GM18951 (cell line): ENCODE measurements around the gene FBXO24.

Source experiments
- POLR2A ChIP-seq: IDR thresholded peaks from 4 replicates; pipeline ENCODE4 v1.6.1; 2011; ENCODE audit warnings: mild to moderate bottlenecking; ENCODE audit not compliant: insufficient read length, insufficient read depth; ENCODE audit errors: extremely low read depth
- in situ Hi-C: fragments of 300-500 bp; cut with MboI; formaldehyde crosslinking; loops from one replicate; pipeline ENCODE4 v1.12.0; 2022; ENCODE audit warnings: low sequenced_read_pairs, mixed read lengths, inconsistent platforms; ENCODE audit not compliant: unreplicated experiment

The FBXO24 gene

GRCh38 chr7:100565133-100565571, 21.0 kb upstream of the FBXO24 start:
- no peak for TF ChIP-seq POLR2A
- in situ Hi-C loops = no loop called here

DNA sequence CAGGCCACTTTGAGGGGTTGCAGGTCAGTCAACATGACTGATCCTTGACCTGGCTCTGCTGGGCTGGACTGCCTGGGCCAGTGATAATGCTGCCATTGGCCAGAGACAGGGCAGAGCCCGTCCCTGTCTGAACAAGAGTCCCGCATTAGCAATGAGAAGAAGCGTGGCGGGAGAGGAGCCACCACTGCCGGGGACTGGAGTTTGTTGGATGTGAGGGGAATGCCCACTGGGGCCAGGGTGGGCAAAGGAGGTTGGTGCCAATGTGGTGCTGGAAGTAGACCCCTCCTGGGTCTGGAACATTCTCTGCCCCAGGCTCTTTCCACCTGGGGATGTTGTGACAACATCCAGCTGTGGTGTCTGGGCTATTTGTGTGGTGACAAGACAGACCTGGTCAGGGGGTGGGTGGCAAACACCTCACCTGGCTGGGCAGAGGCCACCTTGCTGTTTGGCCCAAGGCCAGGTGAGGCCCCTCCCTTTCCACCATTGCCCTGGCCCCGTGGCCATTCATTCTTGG, 20.1 kb upstream of the FBXO24 start:
- TF ChIP-seq POLR2A = no peak
- in situ Hi-C loops = no loop called here

DNA sequence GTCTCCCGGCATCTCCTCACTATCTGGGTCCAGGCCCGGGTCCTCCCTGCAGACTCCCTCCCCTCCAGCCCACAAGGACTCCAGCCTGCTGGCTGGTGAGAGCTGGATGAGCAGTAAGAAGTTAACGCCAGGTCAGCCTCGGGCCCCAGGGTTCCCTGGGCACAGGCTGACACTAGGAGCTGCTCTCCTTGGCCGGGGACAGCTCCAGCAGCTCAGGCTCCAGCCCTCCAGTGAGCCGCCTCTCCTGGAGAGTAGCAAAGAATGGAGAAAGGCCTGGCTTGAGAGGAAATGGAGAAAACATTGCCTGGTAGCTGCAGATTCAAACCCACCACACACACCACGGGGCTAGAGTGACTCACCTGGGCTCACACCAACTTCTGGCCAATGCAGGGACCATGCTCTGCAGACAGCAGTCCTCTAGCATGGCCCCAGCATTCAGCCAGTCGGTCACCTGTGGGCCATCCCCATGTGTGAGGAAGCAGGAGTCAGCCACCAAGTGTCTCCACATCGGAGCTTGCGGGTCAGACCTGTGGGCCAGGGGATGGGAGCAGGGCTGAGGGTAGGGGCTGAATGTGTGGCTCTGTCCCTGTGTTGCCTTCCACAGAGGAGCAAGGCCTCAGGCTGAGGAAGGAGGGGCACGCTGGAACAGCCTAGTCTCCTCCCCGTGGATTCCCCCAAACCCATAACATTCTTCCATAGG, 18.9 kb upstream of the FBXO24 start:
- in situ Hi-C loops = no loop called here

DNA sequence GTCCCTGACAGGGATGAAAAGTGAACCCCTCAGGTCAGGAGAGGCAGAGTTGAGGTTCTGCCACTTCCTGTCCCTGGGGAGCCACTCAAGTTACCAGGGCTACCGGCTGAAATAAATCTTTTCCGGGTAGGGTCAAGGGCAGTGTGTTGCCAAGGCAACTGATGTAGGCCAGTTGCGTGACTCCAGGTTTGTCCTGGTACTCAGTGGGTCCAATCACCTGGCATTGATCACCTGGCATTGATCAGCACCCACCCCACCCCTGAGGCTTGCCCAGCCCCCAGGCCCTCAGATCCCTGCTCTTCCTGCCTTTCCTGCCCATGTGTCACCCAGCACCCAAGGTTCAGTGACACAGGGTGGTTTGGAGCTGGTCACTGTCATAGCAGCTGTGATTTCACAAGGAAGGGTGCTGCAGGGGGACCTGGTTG, 18.4 kb upstream of the FBXO24 start:
- in situ Hi-C loops = no loop called here
- TF ChIP-seq POLR2A = peak; percentile 20

More for the DNA sequence above, 18.9 kb upstream of the FBXO24 start:
- TF ChIP-seq POLR2A = no peak

- in situ Hi-C loops = no loop called here
- TF ChIP-seq POLR2A = peak; percentile 8
Measured at GRCh38 chr7:100568176-100568895, 17.8 kb upstream of the FBXO24 start.

DNA sequence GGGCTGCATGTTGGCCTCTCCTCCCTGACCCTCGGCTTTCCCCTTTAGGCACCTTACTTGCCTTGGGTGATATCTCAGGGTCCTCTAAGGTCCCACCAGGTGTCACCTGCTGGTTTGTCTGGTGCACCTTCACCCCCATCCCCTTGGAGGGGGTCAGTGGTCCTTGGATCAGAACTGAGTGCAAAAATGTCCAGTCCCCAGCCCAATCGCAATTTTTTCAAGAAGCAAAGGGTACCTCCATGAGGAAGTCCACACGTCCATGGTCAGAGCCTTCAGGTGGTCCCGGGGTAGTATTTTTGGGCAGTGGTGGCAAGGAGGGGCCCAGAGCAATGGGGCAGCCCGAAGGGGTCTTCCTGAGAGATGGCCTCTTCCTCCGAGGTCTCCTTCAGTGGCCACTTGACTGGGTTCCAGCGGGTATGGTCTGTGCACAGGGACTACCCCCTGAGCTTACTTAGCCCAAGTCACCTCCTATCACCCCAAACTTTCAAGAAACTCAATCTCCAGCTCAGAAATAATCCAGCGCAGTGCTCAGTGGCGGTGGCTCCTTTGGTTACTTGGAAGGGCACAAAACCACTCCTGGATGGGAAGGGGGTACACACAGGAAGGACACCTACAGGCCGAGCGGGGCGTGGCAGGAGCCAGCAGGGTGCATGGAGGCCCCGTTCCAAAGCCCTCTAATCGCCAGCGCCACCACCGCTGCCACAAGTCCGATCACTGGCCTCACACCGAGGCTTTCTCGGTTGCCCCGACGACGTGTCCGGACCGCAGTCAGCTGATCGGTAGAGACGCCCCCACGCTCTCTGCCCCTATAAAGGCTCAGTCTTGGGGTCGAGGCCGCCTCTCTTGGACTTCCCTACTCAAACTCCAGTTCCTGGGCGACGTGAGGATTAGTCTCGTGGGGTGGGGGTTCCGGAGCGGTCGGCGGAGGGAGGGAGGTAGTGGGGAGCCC, 17.0 kb upstream of the FBXO24 start:
- no peak for TF ChIP-seq POLR2A
- in situ Hi-C loops = no loop called here

GRCh38 chr7:100570954-100571828, 14.9 kb upstream of the FBXO24 start:
- TF ChIP-seq POLR2A = no peak
- in situ Hi-C loops = no loop called here

- in situ Hi-C loops = no loop called here
- no peak for TF ChIP-seq POLR2A
Measured at GRCh38 chr7:100571829-100572116, 14.4 kb upstream of the FBXO24 start.

DNA sequence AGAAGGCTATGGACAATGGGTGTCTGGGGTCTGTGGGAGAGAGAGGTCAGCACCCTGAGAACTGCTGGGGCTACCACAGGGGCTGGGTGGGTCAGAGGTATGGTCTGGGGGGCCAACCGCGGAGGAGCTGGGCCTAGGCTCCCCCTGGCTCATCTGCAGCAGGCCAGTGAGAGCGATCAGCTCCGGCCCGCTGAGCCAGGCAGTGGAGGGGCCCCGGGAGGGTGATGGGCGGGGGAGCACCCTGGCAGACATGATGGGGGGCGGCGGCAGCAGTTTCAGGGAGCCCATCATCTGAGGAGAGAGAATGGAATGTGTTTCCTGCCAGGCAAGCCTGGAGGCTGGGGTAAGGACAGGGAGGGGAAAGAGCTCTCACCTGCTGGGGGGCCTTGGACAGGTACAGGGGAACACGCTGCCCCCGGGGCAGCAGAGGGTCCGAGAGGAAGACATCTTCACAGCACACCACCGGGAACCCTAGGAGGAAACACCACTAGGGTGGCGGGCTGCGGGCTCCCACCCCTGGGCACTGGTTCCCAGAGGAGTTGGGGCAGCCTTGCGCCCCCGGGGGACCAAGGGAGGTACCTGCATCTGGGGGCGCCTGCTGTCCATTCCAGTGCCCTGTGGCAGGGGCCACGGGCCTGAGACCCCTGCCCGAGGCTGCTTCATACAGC, 13.7 kb upstream of the FBXO24 start:
- in situ Hi-C loops = no loop called here
- TF ChIP-seq POLR2A = no peak

DNA sequence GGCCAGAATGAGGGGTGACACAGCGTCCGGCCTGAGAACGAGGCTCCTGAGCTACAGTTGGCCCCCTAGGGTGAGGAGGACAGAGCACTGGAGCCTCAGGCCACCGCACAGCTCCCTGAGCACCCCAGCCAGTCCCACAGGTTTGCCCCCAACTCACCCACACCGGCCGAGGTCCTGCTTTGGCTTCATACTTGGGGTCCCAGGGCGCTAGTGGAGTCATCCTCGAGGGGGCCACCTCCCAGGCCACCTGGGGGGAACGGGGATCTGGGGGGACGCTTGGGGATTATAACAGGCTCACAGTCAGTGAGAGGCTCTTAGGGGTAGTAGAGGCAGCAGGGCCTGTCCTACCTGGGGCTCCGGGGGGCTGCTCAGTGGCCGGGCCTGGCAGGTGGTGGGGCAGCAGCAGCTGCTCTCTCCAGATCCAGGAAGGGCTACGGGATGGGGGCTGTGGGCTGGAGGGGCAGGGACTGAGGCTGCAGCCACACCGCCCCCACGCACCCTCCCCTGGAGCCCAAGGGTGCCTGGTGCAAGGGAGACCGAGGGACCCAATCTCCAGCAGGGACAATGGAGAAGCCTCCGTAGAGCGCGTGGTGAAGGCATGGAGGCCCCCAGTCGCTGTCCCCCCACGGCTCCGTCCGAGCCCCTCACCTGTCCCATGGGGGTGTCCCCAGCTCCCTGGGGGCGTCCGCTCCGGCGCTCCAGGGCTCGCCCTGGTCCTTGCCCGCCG, 13.0 kb upstream of the FBXO24 start:
- in situ Hi-C loops = no loop called here

DNA sequence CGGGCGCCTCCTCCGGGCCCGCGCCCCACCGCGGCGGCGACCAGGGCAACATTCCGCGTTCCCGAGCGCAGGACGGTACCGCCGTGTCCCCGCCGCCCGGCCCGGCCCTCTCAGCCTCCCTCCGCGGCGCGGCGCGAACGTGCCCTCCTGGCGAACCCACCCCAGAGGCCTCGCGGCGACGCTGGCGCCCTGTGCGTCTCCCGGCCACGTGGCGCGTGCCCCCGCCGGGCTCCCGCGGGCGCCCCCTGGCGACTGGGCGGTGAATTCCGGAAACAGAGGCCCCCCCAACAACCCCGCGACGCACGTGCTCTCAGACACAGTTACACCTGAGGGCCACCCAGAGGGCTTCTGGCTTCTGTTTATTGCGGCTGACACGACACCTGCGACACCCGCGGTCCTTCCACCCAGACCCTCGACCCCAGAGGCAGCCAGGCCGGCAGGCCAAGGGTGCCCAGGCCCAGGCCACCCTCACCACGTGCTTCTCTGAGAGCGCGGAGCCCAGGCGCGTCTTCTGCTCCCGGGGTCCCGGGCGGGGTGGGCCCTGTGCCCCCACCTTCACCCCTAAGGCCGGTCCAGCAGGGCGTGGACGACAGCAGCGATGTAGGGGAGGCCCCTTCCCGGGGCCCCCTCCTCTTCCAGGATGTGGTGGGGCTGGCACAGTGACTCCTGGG, 12.3 kb upstream of the FBXO24 start, which contains the start of gene SAP25:
Gene SAP25 (minus strand): TSS at position 210 of the 671 bp plus-strand sequence. CDS start 158 bp downstream, at position 52.
- in situ Hi-C loops = no loop called here
- no peak for TF ChIP-seq POLR2A

More for the DNA sequence above, 13.0 kb upstream of the FBXO24 start:
- no peak for TF ChIP-seq POLR2A
